Trophoblast cell (in vitro differentiated cells and primary cell): ENCODE data around the gene WNT9B.

Experiments
- DNase-seq, 2 donors: peaks; one replicate each; pipeline ENCODE4 v3.0.0-alpha.2; 2016
- H2AFZ ChIP-seq: 2 replicates; pipeline ENCODE4 v1.6.1; 2013; ENCODE audit warnings: low read length, moderate library complexity, mild to moderate bottlenecking; ENCODE audit not compliant: insufficient read depth, poor library complexity
- H2AK5ac ChIP-seq: 2 replicates; pipeline ENCODE4 v1.6.1; 2013; ENCODE audit warnings: mild to moderate bottlenecking, low read length
- H2BK120ac ChIP-seq: 2 replicates; pipeline ENCODE4 v1.6.1; 2013; ENCODE audit warnings: low read length, mild to moderate bottlenecking, moderate library complexity; ENCODE audit not compliant: insufficient read depth, poor library complexity
- H2BK12ac ChIP-seq: 2 replicates; pipeline ENCODE4 v1.6.1; 2013; ENCODE audit warnings: mild to moderate bottlenecking, low read length, moderate library complexity
- H2BK5ac ChIP-seq: 2 replicates; pipeline ENCODE4 v1.6.1; 2013; ENCODE audit warnings: low read length, low read depth, moderate library complexity, mild to moderate bottlenecking; ENCODE audit not compliant: poor library complexity
- H3K14ac ChIP-seq: 2 replicates; pipeline ENCODE4 v1.6.1; 2013; ENCODE audit warnings: mild to moderate bottlenecking, low read length
- H3K18ac ChIP-seq: 2 replicates; pipeline ENCODE4 v1.6.1; 2013; ENCODE audit warnings: mild to moderate bottlenecking, low read length
- H3K23ac ChIP-seq: 2 replicates; pipeline ENCODE4 v1.6.1; 2013; ENCODE audit warnings: low read length
- H3K27ac ChIP-seq: 2 replicates; pipeline ENCODE4 v1.5.1; 2013; ENCODE audit warnings: low read depth, mild to moderate bottlenecking, inconsistent platforms, low read length, moderate library complexity
- H3K27me3 ChIP-seq: 2 replicates; pipeline ENCODE4 v1.6.1; 2013; ENCODE audit warnings: inconsistent platforms, mild to moderate bottlenecking, low read length, moderate library complexity; ENCODE audit not compliant: insufficient read depth
- H3K36me3 ChIP-seq, 2 experiments: 1 replicate in 1 of 2; 2 replicates in 1 of 2; pipeline ENCODE4 v1.6.1; 2013; ENCODE audit warnings: low read length in 2 of 2, mild to moderate bottlenecking in 2 of 2, moderate library complexity in 1 of 2; ENCODE audit not compliant: insufficient read depth in 2 of 2, control insufficient read depth in 1 of 2
- H3K4ac ChIP-seq: 2 replicates; pipeline ENCODE4 v1.6.1; 2013; ENCODE audit warnings: low read depth, mild to moderate bottlenecking, low read length, moderate library complexity
- H3K4me1 ChIP-seq, 2 experiments: 1 replicate in 1 of 2; 2 replicates in 1 of 2; pipeline ENCODE4 v1.6.1; 2013; ENCODE audit warnings: low read length in 2 of 2, mild to moderate bottlenecking in 2 of 2, moderate library complexity in 1 of 2; ENCODE audit not compliant: insufficient read depth in 2 of 2, control insufficient read depth in 1 of 2
- H3K4me2 ChIP-seq: 2 replicates; pipeline ENCODE4 v1.6.1; 2013; ENCODE audit warnings: inconsistent platforms, mild to moderate bottlenecking, low read length, moderate library complexity
- H3K4me3 ChIP-seq: 2 replicates; pipeline ENCODE4 v1.5.1; 2013; ENCODE audit warnings: mild to moderate bottlenecking, low read depth, low read length, inconsistent platforms
- H3K79me1 ChIP-seq: one replicate; pipeline ENCODE4 v1.6.1; 2013; ENCODE audit warnings: low read length
- H3K79me2 ChIP-seq: 2 replicates; pipeline ENCODE4 v1.6.1; 2013; ENCODE audit warnings: low read length, mild to moderate bottlenecking; ENCODE audit not compliant: control insufficient read depth, insufficient read depth, poor library complexity
- H3K9ac ChIP-seq: 2 replicates; pipeline ENCODE4 v1.6.1; 2013; ENCODE audit warnings: mild to moderate bottlenecking, low read length
- H3K9me3 ChIP-seq: 2 replicates; pipeline ENCODE4 v1.6.1; 2013; ENCODE audit warnings: low read depth, mild to moderate bottlenecking, control low read depth, inconsistent platforms, low read length; ENCODE audit not compliant: insufficient read depth
- H4K12ac ChIP-seq: 2 replicates; pipeline ENCODE4 v1.6.1; 2013; ENCODE audit warnings: low read depth, mild to moderate bottlenecking, low read length, moderate library complexity
- H4K8ac ChIP-seq: 2 replicates; pipeline ENCODE4 v1.6.1; 2013; ENCODE audit warnings: low read depth, mild to moderate bottlenecking, low read length, moderate library complexity
- H4K91ac ChIP-seq: one replicate; pipeline ENCODE4 v1.6.1; 2013; ENCODE audit warnings: low read depth, mild to moderate bottlenecking, low read length, moderate library complexity
- WGBS: extraction: QIAGEN DNeasy Blood & Tissue Kit; methylation state at CpG from one replicate; pipeline ENCODE4 v1.1.7; 2013; ENCODE audit warnings: missing lambda C conversion rate; ENCODE audit not compliant: insufficient read length, insufficient coverage; ENCODE audit errors: extremely low coverage; 5-methylcytosine and 5-hydroxymethylcytosine counted together

The WNT9B gene

GRCh38 chr17:46817901-46818209, 33.5 kb upstream of the WNT9B start:
- no peak overlapping the region for H3K9ac ChIP-seq
- peaks cover 3% of the 10 kb centered on the region for H3K79me2 ChIP-seq
- no peak overlapping the region for H2AK5ac ChIP-seq
- no peak overlapping the region for H3K18ac ChIP-seq
- H3K4me2 ChIP-seq: peak overlapping the region; percentile 25
- no peak overlapping the region for H4K8ac ChIP-seq
- no peak overlapping the region for H3K23ac ChIP-seq
- H3K27ac ChIP-seq: no peak overlapping the region
- no peak overlapping the region for H3K4ac ChIP-seq
- H4K12ac ChIP-seq: no peak overlapping the region
- no CpG with 5 or more reads among the region's 5 CpGs for WGBS
- H2BK120ac ChIP-seq: no peak overlapping the region
- peaks cover 18% of the 10 kb centered on the region for H3K79me1 ChIP-seq
- H3K9me3 ChIP-seq: peaks cover 9% of the 10 kb centered on the region
- H3K14ac ChIP-seq: no peak overlapping the region
- H3K27me3 ChIP-seq: peaks cover 28% of the 10 kb centered on the region
- no peak overlapping the region for H2BK12ac ChIP-seq
- H3K36me3 ChIP-seq: no peaks in the 10 kb centered on the region
- no peak overlapping the region for H4K91ac ChIP-seq
- no peak overlapping the region for H2BK5ac ChIP-seq
- DNase-seq: no peak
- H3K4me3 ChIP-seq: no peak overlapping the region
- H2AFZ ChIP-seq: no peak overlapping the region
- H3K4me1 ChIP-seq: peaks cover 56 to 58% of the 10 kb centered on the region in 2 experiments

- Histone ChIP-seq H3K4ac (peak within 1 kb of the TSS; percentile 66), H2BK120ac (peak within 1 kb of the TSS; percentile 67), H3K4me1 (peaks cover 56 to 58% of the 10 kb centered on the region in 2 experiments), H4K91ac (peak within 1 kb of the TSS; percentile 76), H3K27me3 (peaks cover 28% of the 10 kb centered on the region), H3K36me3 (no peaks in the 10 kb centered on the region), H3K23ac (no peak within 1 kb of the TSS), H2BK5ac (peak within 1 kb of the TSS; percentile 20), H4K12ac (peak within 1 kb of the TSS; percentile 22), H3K4me2 (peak within 1 kb of the TSS; percentile 87), H3K79me1 (peaks cover 18% of the 10 kb centered on the region), H3K27ac (no peak within 1 kb of the TSS), H2BK12ac (peak within 1 kb of the TSS; percentile 81), H3K14ac (peak within 1 kb of the TSS; percentile 72), H2AK5ac (peak within 1 kb of the TSS; percentile 44), H2AFZ (peak within 1 kb of the TSS; percentile 62), H3K4me3 (peak within 1 kb of the TSS; percentile 57), H3K9ac (no peak within 1 kb of the TSS), H3K79me2 (peaks cover 3% of the 10 kb centered on the region), H4K8ac (peak within 1 kb of the TSS; percentile 67), H3K9me3 (peaks cover 9% of the 10 kb centered on the region), H3K18ac (peak within 1 kb of the TSS; percentile 65)
- WGBS: no CpG with 5 or more reads among the region's 47 CpGs
- no peak for DNase-seq
These were observed 33.0 kb upstream of the WNT9B start, which contains the start of gene WNT3 for GRCh38 chr17:46818316-46818928. Gene WNT3, minus strand, starts transcription at chr17:46818692. Its CDS starts 95 bp downstream, at chr17:46818597.

DNA sequence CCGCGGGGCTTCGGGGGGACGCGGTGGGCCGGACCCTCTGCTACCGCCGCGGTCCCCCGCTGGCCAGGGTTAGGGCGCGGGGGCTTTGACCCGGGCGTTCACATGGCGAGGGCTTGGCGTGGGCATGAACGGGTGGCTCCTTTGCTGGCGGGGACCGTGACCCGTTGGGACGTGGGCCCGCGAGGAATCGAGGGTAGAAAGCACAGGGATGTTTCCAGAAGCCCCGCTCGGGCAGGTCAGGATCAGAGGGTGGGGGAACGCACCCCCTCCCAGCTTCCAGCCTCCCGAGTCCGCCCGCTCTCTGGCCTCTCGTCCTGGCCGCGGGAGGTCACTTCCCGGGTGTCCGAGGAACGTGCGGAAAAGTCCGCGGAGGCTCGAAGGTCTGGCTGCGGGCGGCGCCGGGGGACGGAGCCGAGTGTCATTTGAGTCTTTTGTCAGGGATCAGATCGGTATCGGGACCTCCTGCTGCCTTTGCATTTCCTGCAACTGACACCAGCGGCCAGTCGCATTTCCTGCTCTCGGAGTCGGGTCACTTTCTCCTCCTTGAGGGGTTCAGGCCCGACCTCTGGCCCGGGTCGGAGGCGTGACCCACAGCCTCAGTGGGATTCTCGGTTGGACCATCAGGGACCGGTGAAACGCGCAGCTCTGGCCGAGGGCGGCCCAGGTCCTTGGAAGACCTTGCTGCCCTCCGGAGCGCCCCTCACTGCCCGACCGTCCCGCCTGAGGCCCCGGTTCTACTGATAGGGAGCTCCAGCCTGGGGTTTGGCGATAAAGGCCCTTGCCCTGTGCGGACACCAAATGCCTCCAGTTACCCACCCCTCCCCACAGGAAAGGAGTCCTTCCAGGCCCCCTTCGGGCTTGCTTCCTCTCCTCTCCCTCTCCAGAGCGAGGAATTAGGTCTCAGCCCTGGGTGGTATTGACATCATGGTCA, 32.2 kb upstream of the WNT9B start:
- H3K23ac ChIP-seq: no peak overlapping the region
- H4K91ac ChIP-seq: peak overlapping the region; percentile 76
- no CpG with 5 or more reads among the region's 72 CpGs for WGBS

GRCh38 chr17:46819906-46820351, 31.5 kb upstream of the WNT9B start:
- H4K91ac ChIP-seq: peak overlapping the region; percentile 75
- H3K79me2 ChIP-seq: peaks cover 3% of the 10 kb centered on the region
- H3K36me3 ChIP-seq: no peaks in the 10 kb centered on the region
- peaks cover 45 to 46% of the 10 kb centered on the region in 2 experiments for H3K4me1 ChIP-seq
- H3K23ac ChIP-seq: no peak overlapping the region
- H4K12ac ChIP-seq: no peak overlapping the region
- peak overlapping the region; percentile 16 for H3K4ac ChIP-seq
- no CpG with 5 or more reads among the region's 24 CpGs for WGBS
- peak overlapping the region; percentile 63 for H2BK12ac ChIP-seq
- H3K9me3 ChIP-seq: peaks cover 9% of the 10 kb centered on the region
- H2AK5ac ChIP-seq: no peak overlapping the region
- H3K27ac ChIP-seq: no peak overlapping the region
- no peak for DNase-seq
- H3K18ac ChIP-seq: peak overlapping the region; percentile 53
- peak overlapping the region; percentile 2 for H2AFZ ChIP-seq
- H3K4me2 ChIP-seq: peak overlapping the region; percentile 87
- no peak overlapping the region for H2BK5ac ChIP-seq
- peaks cover 18% of the 10 kb centered on the region for H3K79me1 ChIP-seq
- H2BK120ac ChIP-seq: peak overlapping the region; percentile 15
- H3K9ac ChIP-seq: no peak overlapping the region
- H3K27me3 ChIP-seq: peaks cover 28% of the 10 kb centered on the region
- H3K4me3 ChIP-seq: peak overlapping the region; percentile 27
- peak overlapping the region; percentile 10 for H3K14ac ChIP-seq
- peak overlapping the region; percentile 67 for H4K8ac ChIP-seq

More for the DNA sequence above, 32.2 kb upstream of the WNT9B start:
- H2AFZ ChIP-seq: peak overlapping the region; percentile 62
- peak; percentile 33 to 64 for DNase-seq
- H2BK5ac ChIP-seq: peak overlapping the region; percentile 20
- no peak overlapping the region for H3K27ac ChIP-seq
- peaks cover 53% of the 10 kb centered on the region in 2 experiments for H3K4me1 ChIP-seq
- H2BK12ac ChIP-seq: peak overlapping the region; percentile 81
- peak overlapping the region; percentile 72 for H3K14ac ChIP-seq
- peaks cover 3% of the 10 kb centered on the region for H3K79me2 ChIP-seq
- peaks cover 9% of the 10 kb centered on the region for H3K9me3 ChIP-seq
- H2AK5ac ChIP-seq: peak overlapping the region; percentile 44
- H3K36me3 ChIP-seq: no peaks in the 10 kb centered on the region
- H3K27me3 ChIP-seq: peaks cover 28% of the 10 kb centered on the region
- H4K12ac ChIP-seq: peak overlapping the region; percentile 22
- peak overlapping the region; percentile 57 for H3K4me3 ChIP-seq
- peak overlapping the region; percentile 65 for H3K18ac ChIP-seq
- H3K4me2 ChIP-seq: peak overlapping the region; percentile 87
- H2BK120ac ChIP-seq: peak overlapping the region; percentile 67
- H4K8ac ChIP-seq: peak overlapping the region; percentile 67
- H3K9ac ChIP-seq: no peak overlapping the region
- peaks cover 18% of the 10 kb centered on the region for H3K79me1 ChIP-seq
- peak overlapping the region; percentile 66 for H3K4ac ChIP-seq
